IMR-90 (cell line): ENCODE data around the gene TENM3. TPM values are rescaled to one million over a fixed set of nuclear protein-coding genes. Genes with fewer than 3 reads are reported as not detected.

Experiments used
- ATAC-seq: fragments of 200-7000 bp; cut with Tn5 transposase; 2 replicates; pipeline ENCODE4 v1.9.1; 2020; ENCODE audit warnings: low read depth, mild to moderate bottlenecking, moderate library complexity
- BruUV-seq: library from RNA; stranded (reverse); fragments of 400-500 nt; replicated peaks from 2 replicates; lab custom pipeline; 2021; lab: Mats Ljungman, UMichigan
- CTCF ChIA-PET: fragments of 300-600 bp; formaldehyde crosslinking; extraction: SDS; loops from one replicate; lab custom pipeline; 2021; ENCODE audit warnings: antibody characterized with exemption; lab: Yijun Ruan, JAX
- POLR2A ChIA-PET: fragments of 300-600 bp; sonication (Branson Sonifier 250); formaldehyde crosslinking; loops from one replicate; lab custom pipeline; 2022; ENCODE audit warnings: antibody characterized with exemption; ENCODE audit not compliant: unreplicated experiment; lab: Charles Lee
- DNase-seq: peaks from one replicate; pipeline ENCODE4 v3.0.0; 2013
- H2AFZ ChIP-seq: replicated peaks from 2 replicates; pipeline ENCODE3; 2013; ENCODE audit warnings: low read length, mild to moderate bottlenecking; ENCODE audit not compliant: poor library complexity
- H2AK5ac ChIP-seq: 2 replicates; pipeline ENCODE4 v1.6.1; 2013; ENCODE audit warnings: low read depth, low read length, inconsistent platforms
- H2AK9ac ChIP-seq: replicated peaks from 2 replicates; pipeline ENCODE3; 2013; ENCODE audit warnings: mild to moderate bottlenecking, low read depth, low read length, moderate library complexity; ENCODE audit not compliant: poor library complexity
- H2BK120ac ChIP-seq: 2 replicates; pipeline ENCODE4 v1.6.1; 2013; ENCODE audit warnings: low read depth, low read length, inconsistent platforms
- H2BK15ac ChIP-seq: 3 replicates; pipeline ENCODE4 v1.6.1; 2013; ENCODE audit warnings: low read depth, low read length, inconsistent platforms
- H2BK20ac ChIP-seq: 2 replicates; pipeline ENCODE4 v1.6.1; 2013; ENCODE audit warnings: low read depth, mild to moderate bottlenecking, inconsistent platforms, low read length, moderate library complexity
- H2BK5ac ChIP-seq: 2 replicates; pipeline ENCODE4 v1.6.1; 2013; ENCODE audit warnings: mild to moderate bottlenecking, low read depth, low read length, inconsistent platforms; ENCODE audit not compliant: poor library complexity, severe bottlenecking
- H3K14ac ChIP-seq: replicated peaks from 2 replicates; pipeline ENCODE4 v1.6.1; 2013; ENCODE audit warnings: low read depth, low read length, inconsistent platforms
- H3K18ac ChIP-seq: 2 replicates; pipeline ENCODE4 v1.6.1; 2013; ENCODE audit warnings: low read depth, low read length, control low read depth
- H3K23ac ChIP-seq: 2 replicates; pipeline ENCODE4 v1.6.1; 2013; ENCODE audit warnings: low read depth, low read length, inconsistent platforms
- H3K27ac ChIP-seq: 2 replicates; pipeline ENCODE4 v1.5.1; 2013; ENCODE audit warnings: mild to moderate bottlenecking, control low read depth, low read length; ENCODE audit not compliant: insufficient read depth
- H3K27me3 ChIP-seq: 2 replicates; pipeline ENCODE4 v1.6.1; 2013; ENCODE audit warnings: low read length; ENCODE audit not compliant: control insufficient read depth, insufficient read depth
- H3K36me3 ChIP-seq: 2 replicates; pipeline ENCODE4 v1.6.1; 2013; ENCODE audit warnings: low read length, mixed read lengths; ENCODE audit not compliant: control insufficient read depth, insufficient read depth
- H3K4ac ChIP-seq: 2 replicates; pipeline ENCODE4 v1.6.1; 2013; ENCODE audit warnings: low read depth, low read length, inconsistent platforms
- H3K4me1 ChIP-seq: 2 replicates; pipeline ENCODE4 v1.6.1; 2013; ENCODE audit warnings: low read length, mixed read lengths; ENCODE audit not compliant: control insufficient read depth, insufficient read depth
- H3K4me2 ChIP-seq: 2 replicates; pipeline ENCODE4 v1.6.1; 2013; ENCODE audit warnings: low read depth, mild to moderate bottlenecking, control low read depth, low read length, moderate library complexity
- H3K4me3 ChIP-seq: 2 replicates; pipeline ENCODE4 v1.5.1; 2013; ENCODE audit warnings: low read depth, mild to moderate bottlenecking, control low read depth, low read length, moderate library complexity; ENCODE audit not compliant: insufficient read depth
- H3K56ac ChIP-seq: 2 replicates; pipeline ENCODE4 v1.6.1; 2013; ENCODE audit warnings: low read length, inconsistent platforms; ENCODE audit not compliant: insufficient read depth; ENCODE audit errors: extremely low read depth
- H3K79me1 ChIP-seq, 2 experiments: 2 replicates each; pipeline ENCODE4 v1.6.1; 2013; ENCODE audit warnings: low read length in 2 of 2, inconsistent platforms in 1 of 2, low read depth in 1 of 2
- H3K9ac ChIP-seq: 2 replicates; pipeline ENCODE4 v1.6.1; 2013; ENCODE audit warnings: low read depth, low read length, control low read depth
- H3K9me1 ChIP-seq: 2 replicates; pipeline ENCODE4 v1.6.1; 2013; ENCODE audit warnings: low read length, inconsistent platforms; ENCODE audit not compliant: insufficient read depth
- H3K9me3 ChIP-seq: 2 replicates; pipeline ENCODE4 v1.6.1; 2013; ENCODE audit warnings: low read length; ENCODE audit not compliant: control insufficient read depth, insufficient read depth
- H4K20me1 ChIP-seq: 2 replicates; pipeline ENCODE4 v1.6.1; 2013; ENCODE audit warnings: low read length, inconsistent platforms; ENCODE audit not compliant: insufficient read depth
- H4K5ac ChIP-seq: 2 replicates; pipeline ENCODE4 v1.6.1; 2013; ENCODE audit warnings: mild to moderate bottlenecking, low read depth, low read length, control low read depth
- H4K8ac ChIP-seq, 2 experiments: 2 replicates each; pipeline ENCODE4 v1.6.1; 2013; ENCODE audit warnings: low read depth in 2 of 2, low read length in 2 of 2, control low read depth in 1 of 2, inconsistent platforms in 1 of 2
- H4K91ac ChIP-seq: 2 replicates; pipeline ENCODE4 v1.6.1; 2013; ENCODE audit warnings: low read depth, low read length, inconsistent platforms; ENCODE audit not compliant: insufficient read depth
- BHLHE40 ChIP-seq: fragments of 150-350 bp; IDR thresholded peaks from 2 replicates; pipeline ENCODE4 v1.6.1; 2016; ENCODE audit warnings: mild to moderate bottlenecking, low read depth, low read length
- CEBPB ChIP-seq: IDR thresholded peaks from 2 replicates; pipeline ENCODE4 v1.6.1; 2012; ENCODE audit warnings: low read depth, low read length, improper control_type of control experiment
- CTCF ChIP-seq: conservative IDR thresholded peaks from 2 replicates; pipeline ENCODE4 v1.5.1; 2012; ENCODE audit warnings: mild to moderate bottlenecking, low read depth, low read length, improper control_type of control experiment
- ELK1 ChIP-seq: fragments of 150-350 bp; IDR thresholded peaks from 2 replicates; pipeline ENCODE4 v1.6.1; 2016; ENCODE audit warnings: low read depth, mild to moderate bottlenecking, low read length, moderate library complexity, borderline replicate concordance
- FOS ChIP-seq: fragments of 150-350 bp; IDR thresholded peaks from 2 replicates; pipeline ENCODE4 v1.6.1; 2016; ENCODE audit warnings: low read depth, low read length
- MAFK ChIP-seq: IDR thresholded peaks from 2 replicates; pipeline ENCODE4 v1.6.1; 2012; ENCODE audit warnings: low read depth, low read length, improper control_type of control experiment
- MAZ ChIP-seq: IDR thresholded peaks from 2 replicates; pipeline ENCODE4 v1.6.1; 2012; ENCODE audit warnings: low read depth, mild to moderate bottlenecking, low read length, improper control_type of control experiment, moderate library complexity, borderline replicate concordance
- MXI1 ChIP-seq: IDR thresholded peaks from 2 replicates; pipeline ENCODE4 v1.6.1; 2012; ENCODE audit warnings: low read depth, mild to moderate bottlenecking, low read length, moderate library complexity, borderline replicate concordance
- NFE2L2 ChIP-seq: fragments of 150-350 bp; IDR thresholded peaks from 2 replicates; pipeline ENCODE4 v1.6.1; 2016; ENCODE audit warnings: low read depth, mild to moderate bottlenecking, low read length
- POLR2A ChIP-seq: IDR thresholded peaks from 2 replicates; pipeline ENCODE4 v1.6.1; 2012; ENCODE audit warnings: mild to moderate bottlenecking, low read depth, low read length
- RFX5 ChIP-seq: IDR thresholded peaks from 2 replicates; pipeline ENCODE4 v1.8.0; 2012; ENCODE audit warnings: low read depth, mild to moderate bottlenecking, low read length, moderate library complexity
- SMC3 ChIP-seq: fragments of 150-350 bp; IDR thresholded peaks from 2 replicates; pipeline ENCODE4 v1.6.1; 2016; ENCODE audit warnings: low read depth, mild to moderate bottlenecking, antibody characterized with exemption, low read length, moderate library complexity
- USF2 ChIP-seq: fragments of 150-350 bp; IDR thresholded peaks from 2 replicates; pipeline ENCODE4 v1.6.1; 2017; ENCODE audit warnings: mild to moderate bottlenecking, antibody characterized with exemption, low read length, low read depth
- WGBS, 2 experiments: methylation state at CpG; one replicate each; pipeline versions ENCODE4 v1.1.5 to v1.1.7; 2013; ENCODE audit warnings: missing lambda C conversion rate in 2 of 2; ENCODE audit not compliant: insufficient read length in 1 of 2; ENCODE audit errors: extremely low coverage in 2 of 2; 5-methylcytosine and 5-hydroxymethylcytosine counted together
- dilution Hi-C: fragments of 300-500 bp; cut with HindIII; formaldehyde crosslinking; loops from one replicate; pipeline ENCODE4 v1.14.3; 2018; ENCODE audit warnings: low sequenced_read_pairs; ENCODE audit not compliant: unreplicated experiment
- in situ Hi-C: fragments of 300-500 bp; cut with MboI; formaldehyde crosslinking; loops from 3 replicates; pipeline ENCODE4 v1.14.3; 2019; ENCODE audit warnings: low sequenced_read_pairs, inconsistent platforms, mixed read lengths
- intact Hi-C: fragments of 100-400 bp; cut with micrococcal nuclease; formaldehyde crosslinking; loops from 2 replicates; pipeline ENCODE4 v1.10.0; 2022
- polyA plus RNA-seq, 3 experiments: library from polyadenylated mRNA; depleted of rRNA; stranded (reverse); fragments of >200 nt; gene quantifications; 2 replicates each; pipeline ENCODE4 v1.2.3, GENCODE V29; 2012; ENCODE audit warnings: low replicate concordance in 1 of 3
- total RNA-seq: library from RNA; depleted of rRNA; stranded (reverse); fragments of >200 nt; gene quantifications from 2 replicates; pipeline ENCODE4 v1.2.3, GENCODE V29; 2012

Gene TENM3
- total and polyA plus RNA-seq, 2 of the 4 experiments (the other 2 are of a cell fraction): 29.9 to 173 TPM

- intact Hi-C loops: no loop called here
- H3K9me3 ChIP-seq: no peaks in the 10 kb centered on the region
- 50% methylated on average over 2 of the region's 11 CpGs; no CpG with 5 or more reads in 1 of the 2 experiments for WGBS, 2 experiments
Measured at GRCh38 chr4:182291597-182292270, 48.5 kb downstream of the TENM3 start.

More at GRCh38 chr4:182291597-182292270, 48.5 kb downstream of the TENM3 start:
- H3K27me3 ChIP-seq: no peaks in the 10 kb centered on the region
- ATAC-seq (no peak), DNase-seq (no peak)
- no peak overlapping the region for H2AK9ac ChIP-seq
- in situ Hi-C loops: no loop called here
- H3K4me3 ChIP-seq: no peak overlapping the region
- H3K36me3 ChIP-seq: no peaks in the 10 kb centered on the region
- no peak overlapping the region for H3K18ac ChIP-seq
- no peak overlapping the region for H2AK5ac ChIP-seq
- no peak overlapping the region for H2BK5ac ChIP-seq
- H2AFZ ChIP-seq: no peak overlapping the region
- no peak overlapping the region for H4K91ac ChIP-seq
- no peak overlapping the region for H3K9ac ChIP-seq
- no peaks in the 10 kb centered on the region for H4K20me1 ChIP-seq
- H2BK120ac ChIP-seq: no peak overlapping the region
- H3K4me2 ChIP-seq: no peak overlapping the region
- H4K5ac ChIP-seq: no peak overlapping the region
- dilution Hi-C loops: no loop called here
- BruUV-seq: no TSS peak
- H3K4ac ChIP-seq: no peak overlapping the region
- no peak overlapping the region for H3K23ac ChIP-seq
- TF ChIP-seq SMC3: no peak
- no peak for TF ChIP-seq POLR2A
- TF ChIP-seq MAFK: no peak
- TF ChIP-seq MXI1: no peak
- TF ChIP-seq ELK1: no peak
- TF ChIP-seq FOS: no peak
- TF ChIP-seq CTCF: no peak
- TF ChIP-seq NFE2L2: no peak
- TF ChIP-seq USF2: no peak
- TF ChIP-seq CEBPB: no peak
- no peak for TF ChIP-seq BHLHE40
- TF ChIP-seq RFX5: no peak
- no peak for TF ChIP-seq MAZ
- H3K27ac ChIP-seq: no peak overlapping the region
- CTCF ChIA-PET: interaction anchor here (0.6 kb wide), 1 partner anchor 12 kb away, joined by 3 read pairs; no protein-coding TSS in a partner anchor
- no peak overlapping the region for H3K14ac ChIP-seq
- H2BK20ac ChIP-seq: no peak overlapping the region
- no peak overlapping the region for H3K56ac ChIP-seq
- H3K4me1 ChIP-seq: no peaks in the 10 kb centered on the region
- POLR2A ChIA-PET: no interaction called here
- no peak overlapping the region for H4K8ac ChIP-seq
- no peaks in the 10 kb centered on the region for H3K79me1 ChIP-seq
- H3K9me1 ChIP-seq: no peaks in the 10 kb centered on the region
- no peak overlapping the region for H2BK15ac ChIP-seq
